OCI-LY3 (cell line): Measurements from ENCODE around the gene S100A16.

Experiments
- H2AFZ ChIP-seq: fragments of 200-600, 300-600 bp; shearing (Covaris generic); 2 replicates; pipeline ENCODE4 v1.6.0; 2014; ENCODE audit warnings: antibody characterized with exemption, low read depth, low read length
- H3K27ac ChIP-seq: fragments of 200-600, 300-600 bp; sonication (generic); 2 replicates; pipeline ENCODE4 v1.5.1; 2014; ENCODE audit warnings: mild to moderate bottlenecking, low read length, moderate library complexity, mixed read lengths
- H3K27me3 ChIP-seq: fragments of 200-600, 300-600 bp; sonication (generic); 2 replicates; pipeline ENCODE4 v1.6.1; 2014; ENCODE audit warnings: low read depth, low read length, mixed read lengths
- H3K36me3 ChIP-seq: fragments of 200-600, 300-600 bp; sonication (generic); replicated peaks from 2 replicates; pipeline ENCODE3; 2014; ENCODE audit warnings: low read depth, low read length, mixed read lengths
- H3K4me1 ChIP-seq: fragments of 300-600, 200-600 bp; sonication (generic); 2 replicates; pipeline ENCODE4 v1.6.1; 2014; ENCODE audit warnings: low read length, mixed read lengths
- H3K4me2 ChIP-seq: fragments of 200-600, 300-600 bp; sonication (generic); 2 replicates; pipeline ENCODE4 v1.6.1; 2014; ENCODE audit warnings: low read length, mixed read lengths
- H3K4me3 ChIP-seq: fragments of 300-600, 200-600 bp; sonication (generic); 2 replicates; pipeline ENCODE4 v1.5.1; 2014; ENCODE audit warnings: antibody characterized with exemption, mild to moderate bottlenecking, low read length, moderate library complexity
- H3K79me2 ChIP-seq: fragments of 300-600, 200-600 bp; shearing (Covaris generic); 2 replicates; pipeline ENCODE4 v1.6.1; 2014; ENCODE audit warnings: mild to moderate bottlenecking, low read length, mixed read lengths
- H3K9ac ChIP-seq: fragments of 300-600, 200-600 bp; shearing (Covaris generic); 2 replicates; pipeline ENCODE4 v1.6.0; 2014; ENCODE audit warnings: mild to moderate bottlenecking, low read length, moderate library complexity
- H3K9me3 ChIP-seq: fragments of 200-600, 300-600 bp; shearing (Covaris generic); 2 replicates; pipeline ENCODE4 v1.6.1; 2014; ENCODE audit warnings: low read length, mixed read lengths; ENCODE audit not compliant: insufficient read depth
- H4K20me1 ChIP-seq: fragments of 200-600, 300-600 bp; sonication (generic); 2 replicates; pipeline ENCODE4 v1.6.1; 2016; ENCODE audit warnings: low read length, mixed read lengths; ENCODE audit not compliant: insufficient read depth
- CTCF ChIP-seq: fragments of 200-600, 300-600 bp; sonication (generic); IDR thresholded peaks from 2 replicates; pipeline ENCODE4 v1.5.1; 2014; ENCODE audit warnings: antibody characterized with exemption, low read length, low read depth
- EZH2phosphoT487 ChIP-seq: fragments of 200-600 bp; shearing (Covaris generic); IDR thresholded peaks from 2 replicates; pipeline ENCODE4 v1.6.1; 2018; ENCODE audit warnings: antibody characterized with exemption, mixed run types, low read depth

The S100A16 gene

DNA sequence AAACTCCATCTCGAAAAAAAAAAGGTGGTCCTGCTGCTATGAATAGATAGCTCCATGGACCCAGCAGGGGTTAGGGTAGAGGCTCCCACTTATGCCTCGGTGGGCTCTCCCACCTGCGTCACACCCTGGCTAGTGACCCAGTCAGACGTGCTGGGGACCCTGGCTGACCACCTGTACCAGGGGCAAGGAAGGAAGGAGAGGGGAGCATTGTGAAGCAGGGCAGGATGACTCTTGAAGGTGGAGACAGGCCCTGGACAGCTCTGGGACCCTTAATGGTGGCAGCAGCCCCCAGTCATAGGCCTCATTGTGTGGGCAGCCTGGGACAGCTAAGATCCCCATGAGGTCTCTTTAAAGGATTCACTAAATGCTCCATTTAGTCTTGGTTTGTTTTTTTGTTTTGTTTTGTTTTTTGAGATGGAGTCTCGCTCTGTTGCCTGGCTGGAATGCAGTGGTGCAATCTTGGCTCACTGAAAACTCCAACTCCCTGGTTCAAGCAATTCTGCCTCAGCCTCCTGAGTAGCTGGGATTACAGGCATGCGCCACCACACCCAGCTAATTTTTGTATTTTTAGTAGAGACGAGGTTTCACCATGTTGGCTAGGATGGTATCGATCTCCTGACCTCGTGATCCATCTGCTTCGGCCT, 35.2 kb upstream of the S100A16 start:
- no peak for TF ChIP-seq EZH2phosphoT487
- TF ChIP-seq CTCF, result no peak
- H3K27ac ChIP-seq, result no peak overlapping the region
- H3K27me3 ChIP-seq, result no peaks in the 10 kb centered on the region

DNA sequence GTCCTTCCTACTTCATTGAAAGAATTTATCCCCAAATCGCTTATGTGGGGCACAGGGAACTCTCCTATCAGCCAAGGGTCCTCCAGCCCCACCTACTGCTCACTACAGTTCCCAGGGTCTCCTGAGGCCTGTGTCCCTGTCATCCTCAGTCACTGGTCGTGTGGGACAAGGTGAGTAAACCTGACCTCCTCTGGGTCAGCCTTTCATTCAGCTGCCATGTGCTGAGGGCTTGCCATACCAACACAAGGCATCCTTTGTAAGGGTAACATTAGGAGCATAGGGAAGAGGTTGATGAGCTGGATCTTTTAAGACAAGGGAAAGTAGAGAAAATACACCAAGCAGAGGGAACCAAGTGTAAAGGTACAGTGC, 34.4 kb upstream of the S100A16 start:
- Histone ChIP-seq H3K9me3 (no peaks in the 10 kb centered on the region), H3K27me3 (no peaks in the 10 kb centered on the region), H3K4me2 (no peak overlapping the region), H4K20me1 (peaks cover 3% of the 10 kb centered on the region; the same call in 1 of the 2 replicates), H3K27ac (no peak overlapping the region), H3K36me3 (peaks cover 54% of the 10 kb centered on the region), H3K9ac (no peak overlapping the region), H3K4me3 (no peak overlapping the region), H3K79me2 (peaks cover 8% of the 10 kb centered on the region), H2AFZ (no peak overlapping the region), H3K4me1 (no peaks in the 10 kb centered on the region)
- TF ChIP-seq CTCF (no peak), EZH2phosphoT487 (no peak)

More for the DNA sequence above, 35.2 kb upstream of the S100A16 start:
- H4K20me1 ChIP-seq, result peaks cover 3% of the 10 kb centered on the region; the same call in 1 of the 2 replicates
- peaks cover 5% of the 10 kb centered on the region for H3K79me2 ChIP-seq
- no peak overlapping the region for H3K4me2 ChIP-seq
- no peak overlapping the region for H3K9ac ChIP-seq
- H3K9me3 ChIP-seq, result no peaks in the 10 kb centered on the region
- H2AFZ ChIP-seq, result no peak overlapping the region
- H3K4me1 ChIP-seq, result peaks cover 5% of the 10 kb centered on the region; the same call in 1 of the 2 replicates
- H3K4me3 ChIP-seq, result no peak overlapping the region
- H3K36me3 ChIP-seq, result peaks cover 46% of the 10 kb centered on the region

DNA sequence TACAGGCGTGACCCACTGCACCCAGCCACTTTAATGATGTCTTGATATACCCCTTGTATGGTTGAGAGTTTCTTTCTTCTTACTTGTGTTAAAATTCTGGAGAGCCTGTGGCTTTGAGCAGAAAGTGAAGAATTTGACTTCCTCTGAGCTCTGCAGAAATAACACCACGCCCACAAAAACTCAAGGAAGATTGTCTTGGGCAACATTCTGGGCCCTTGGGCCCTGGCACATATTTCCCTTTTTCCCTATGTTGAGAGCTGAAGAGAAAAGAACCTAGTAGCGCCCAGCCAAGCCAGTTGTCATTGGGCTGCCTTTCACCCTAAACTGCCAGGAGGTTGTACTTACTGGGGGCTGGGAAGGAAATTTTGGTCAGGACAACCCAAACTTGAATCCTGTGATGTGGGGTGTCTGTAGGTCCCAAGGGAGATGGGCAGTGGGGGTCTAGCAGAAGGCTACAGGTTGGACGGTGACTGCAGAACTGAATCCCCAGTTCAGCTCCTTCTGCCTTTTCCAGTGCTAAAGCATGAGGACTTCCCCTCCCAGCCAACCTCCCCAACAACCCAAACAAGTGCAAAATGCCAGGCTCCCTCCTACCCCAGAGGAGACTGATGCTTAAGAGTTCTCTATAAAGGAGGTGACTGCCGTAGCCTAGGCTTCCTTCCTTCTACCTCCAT, 33.9 kb upstream of the S100A16 start:
- no peak overlapping the region for H3K27ac ChIP-seq
- no peak overlapping the region for H3K4me3 ChIP-seq
- H4K20me1 ChIP-seq, result peaks cover 3% of the 10 kb centered on the region; the same call in 1 of the 2 replicates
- no peak overlapping the region for H3K9ac ChIP-seq
- no peaks in the 10 kb centered on the region for H3K27me3 ChIP-seq
- no peaks in the 10 kb centered on the region for H3K4me1 ChIP-seq
- H3K36me3 ChIP-seq, result peaks cover 59% of the 10 kb centered on the region
- H3K4me2 ChIP-seq, result no peak overlapping the region
- H3K9me3 ChIP-seq, result no peaks in the 10 kb centered on the region
- TF ChIP-seq CTCF (no peak), EZH2phosphoT487 (no peak)
- H3K79me2 ChIP-seq, result peaks cover 12% of the 10 kb centered on the region
- no peak overlapping the region for H2AFZ ChIP-seq

- Histone ChIP-seq H2AFZ (no peak overlapping the region), H3K9me3 (no peaks in the 10 kb centered on the region), H3K9ac (no peak overlapping the region), H3K36me3 (peaks cover 81% of the 10 kb centered on the region), H3K4me3 (no peak overlapping the region), H3K4me1 (no peaks in the 10 kb centered on the region), H3K27ac (no peak overlapping the region), H3K4me2 (no peak overlapping the region), H3K27me3 (no peaks in the 10 kb centered on the region), H3K79me2 (peaks cover 36% of the 10 kb centered on the region), H4K20me1 (peaks cover 10% of the 10 kb centered on the region; the same call in 1 of the 2 replicates)
- no peak for TF ChIP-seq CTCF
- TF ChIP-seq EZH2phosphoT487, result no peak
Measured at GRCh38 chr1:153643816-153644215, 30.9 kb upstream of the S100A16 start.
